Esophagus squamous epithelium (tissue), 5 donors: ENCODE data around the gene C5orf58. TPM values are rescaled to one million over a fixed set of nuclear protein-coding genes. Genes with fewer than 3 reads are reported as not detected.

Source experiments
- DNase-seq: peaks from one replicate; lab custom pipeline; 2025; lab: John Stamatoyannopoulos, UW
- H3K27ac ChIP-seq, 4 donors: fragments of 200-600 bp; sonication (generic); one replicate each; pipeline ENCODE4 v1.5.1; 2016 to 2019; ENCODE audit warnings: mild to moderate bottlenecking in 1 of 4
- H3K27me3 ChIP-seq, 4 donors: fragments of 200-600 bp; sonication (generic); 1 replicate in 3 of 4; 2 replicates in 1 of 4; pipeline versions ENCODE4 v1.5.1 to v1.6.0; 2017 to 2021; ENCODE audit warnings: antibody characterized with exemption in 1 of 4
- H3K36me3 ChIP-seq, 3 donors: fragments of 200-600 bp; sonication (generic); one replicate each; pipeline ENCODE4 v1.5.1; 2016 to 2019
- H3K4me1 ChIP-seq, 3 donors: fragments of 200-600 bp; sonication (generic); one replicate each; pipeline ENCODE4 v1.5.1; 2017 to 2019
- H3K4me3 ChIP-seq, 4 donors: fragments of 200-600 bp; sonication (generic); 1 replicate in 3 of 4; 2 replicates in 1 of 4; pipeline ENCODE4 v1.5.1; 2016 to 2019; ENCODE audit warnings: mild to moderate bottlenecking in 2 of 4, moderate library complexity in 1 of 4
- H3K9me3 ChIP-seq, 3 donors: fragments of 200-600 bp; sonication (generic); one replicate each; pipeline ENCODE4 v1.5.1; 2016 to 2019
- POLR2A ChIP-seq, 4 donors: fragments of 450-650 bp; IDR thresholded peaks; one replicate each; pipeline ENCODE4 v1.6.1; 2017; ENCODE audit warnings: antibody characterized with exemption in 4 of 4, mild to moderate bottlenecking in 4 of 4, moderate library complexity in 3 of 4
- WGBS, 2 donors: methylation state at CpG; one replicate each; pipeline ENCODE4 v1.1.5; 2018; 5-methylcytosine and 5-hydroxymethylcytosine counted together
- intact Hi-C: fragments of 100-400 bp; cut with DNase I; formaldehyde crosslinking; loops from one replicate; pipeline ENCODE4 v1.15.0; 2022
- total RNA-seq, 4 donors: library from RNA; depleted of rRNA; stranded (reverse); fragments of >200 nt; gene quantifications; one replicate each; pipeline ENCODE4 v1.1.0, GENCODE V29; 2016
- TF ChIP-seq, protein P1 (sequence below), 6 experiments: fragments of 450-650 bp in 4 of 6; fragments of 200-600 bp in 2 of 6; sonication (generic) in 2 of 6; IDR thresholded peaks; one replicate each; pipeline ENCODE4 v1.5.1; 2016 to 2019; ENCODE audit warnings: antibody characterized with exemption in 6 of 6, mild to moderate bottlenecking in 4 of 6, moderate library complexity in 4 of 6
- donor health status: DM: yes; HTN: yes; CAD: no.

Gene C5orf58
- total RNA-seq, 4 donors from 2014 or later = not detected

DNA sequence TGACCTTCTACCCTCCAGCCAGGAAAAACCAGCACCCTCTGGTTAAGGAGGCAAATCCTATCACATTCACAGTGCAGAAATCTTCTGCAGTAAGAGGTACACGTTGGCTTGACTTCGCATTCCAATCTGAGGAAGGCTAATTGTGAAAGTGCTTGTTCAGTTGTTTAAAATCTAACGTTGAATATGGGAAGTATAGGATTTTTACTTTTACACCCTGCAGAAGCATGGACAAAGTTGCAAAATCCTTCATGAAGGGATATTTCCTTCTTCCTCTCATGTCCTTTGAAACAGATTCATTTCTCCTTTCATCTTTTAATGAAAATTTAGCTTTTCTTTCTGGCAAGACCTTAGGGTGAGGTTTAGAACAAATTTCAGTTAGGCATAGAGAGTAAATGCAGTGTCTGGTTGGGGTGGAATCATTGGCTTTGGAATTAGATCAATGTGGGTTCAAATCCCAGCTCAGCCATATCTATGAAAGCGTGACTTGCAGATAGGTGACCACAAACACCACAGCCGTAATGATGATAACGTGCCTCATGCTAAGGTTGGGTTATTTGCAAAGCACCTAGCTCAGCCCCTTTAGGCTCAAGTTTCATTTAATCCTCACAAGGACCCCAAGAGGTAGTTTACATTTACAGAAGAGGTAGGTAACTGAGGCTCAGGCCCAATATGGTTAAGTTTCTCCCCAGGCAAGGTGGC, 42.2 kb upstream of the C5orf58 start:
- intact Hi-C loops = no loop called here
- no peak overlapping the region for H3K4me3 ChIP-seq
- no peaks in the 10 kb centered on the region for H3K27me3 ChIP-seq
- TF ChIP-seq, protein P1, sequence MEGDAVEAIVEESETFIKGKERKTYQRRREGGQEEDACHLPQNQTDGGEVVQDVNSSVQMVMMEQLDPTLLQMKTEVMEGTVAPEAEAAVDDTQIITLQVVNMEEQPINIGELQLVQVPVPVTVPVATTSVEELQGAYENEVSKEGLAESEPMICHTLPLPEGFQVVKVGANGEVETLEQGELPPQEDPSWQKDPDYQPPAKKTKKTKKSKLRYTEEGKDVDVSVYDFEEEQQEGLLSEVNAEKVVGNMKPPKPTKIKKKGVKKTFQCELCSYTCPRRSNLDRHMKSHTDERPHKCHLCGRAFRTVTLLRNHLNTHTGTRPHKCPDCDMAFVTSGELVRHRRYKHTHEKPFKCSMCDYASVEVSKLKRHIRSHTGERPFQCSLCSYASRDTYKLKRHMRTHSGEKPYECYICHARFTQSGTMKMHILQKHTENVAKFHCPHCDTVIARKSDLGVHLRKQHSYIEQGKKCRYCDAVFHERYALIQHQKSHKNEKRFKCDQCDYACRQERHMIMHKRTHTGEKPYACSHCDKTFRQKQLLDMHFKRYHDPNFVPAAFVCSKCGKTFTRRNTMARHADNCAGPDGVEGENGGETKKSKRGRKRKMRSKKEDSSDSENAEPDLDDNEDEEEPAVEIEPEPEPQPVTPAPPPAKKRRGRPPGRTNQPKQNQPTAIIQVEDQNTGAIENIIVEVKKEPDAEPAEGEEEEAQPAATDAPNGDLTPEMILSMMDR (IDR thresholded peaks at IDR 0.05) = no peak
- WGBS, 2 donors = 63 to 71% methylated on average over 6 of the region's 6 CpGs
- H3K9me3 ChIP-seq = no peaks in the 10 kb centered on the region
- no peak for DNase-seq
- H3K4me1 ChIP-seq = no peaks in the 10 kb centered on the region
- H3K36me3 ChIP-seq = no peaks in the 10 kb centered on the region
- no peak overlapping the region for H3K27ac ChIP-seq

DNA sequence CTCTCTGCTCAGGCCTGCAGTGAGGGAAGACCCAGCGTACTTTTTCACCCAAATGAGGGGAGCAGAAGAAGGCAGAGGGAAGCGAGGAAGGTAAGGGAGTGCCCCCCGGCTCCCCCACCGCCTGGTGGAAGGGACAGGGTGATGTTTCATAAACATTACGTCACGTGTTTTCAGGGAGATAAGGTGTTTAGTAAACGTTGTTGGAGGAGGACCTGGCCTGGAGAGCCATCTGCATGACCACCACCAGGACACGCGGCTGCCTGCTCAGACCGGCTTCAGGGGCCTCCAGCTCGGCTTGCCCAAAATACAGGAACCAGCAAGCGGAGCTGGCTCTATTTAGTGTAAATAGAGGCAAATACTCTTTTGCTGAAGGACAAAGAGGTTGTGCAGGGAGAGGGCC, 40.0 kb upstream of the C5orf58 start:
- TF ChIP-seq, protein P1 (IDR thresholded peaks at IDR 0.05) = no peak
- TF ChIP-seq POLR2A (IDR thresholded peaks at IDR 0.05) = no peak
- no peaks in the 10 kb centered on the region for H3K4me1 ChIP-seq
- DNase-seq = no peak
- no peaks in the 10 kb centered on the region for H3K36me3 ChIP-seq
- H3K4me3 ChIP-seq = no peak overlapping the region
- intact Hi-C loops = no loop called here
- no peaks in the 10 kb centered on the region for H3K27me3 ChIP-seq
- H3K27ac ChIP-seq = no peak overlapping the region
- no peaks in the 10 kb centered on the region for H3K9me3 ChIP-seq
- 74 to 78% methylated on average over 4 to 12 of the region's 12 CpGs for WGBS, 2 donors

DNA sequence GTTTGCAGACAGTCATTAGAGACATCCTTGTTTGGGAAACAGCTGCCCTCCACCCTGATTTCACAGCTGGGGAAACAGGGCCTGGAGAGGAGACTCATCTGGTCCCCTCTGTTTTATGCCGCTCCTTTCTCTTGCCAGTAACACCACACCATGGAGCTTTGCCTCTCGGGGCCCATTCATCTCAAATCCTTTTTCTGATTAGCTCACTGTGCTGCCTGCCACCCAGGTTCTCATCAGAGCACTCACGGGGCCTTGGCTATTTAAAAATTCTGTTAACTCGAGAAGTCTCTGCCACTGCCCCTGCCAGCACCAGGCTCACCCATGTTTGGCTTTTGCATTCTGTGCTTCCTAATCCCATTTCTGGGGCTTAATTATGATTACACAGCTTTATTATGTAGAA, 36.8 kb upstream of the C5orf58 start:
- TF ChIP-seq, protein P1 (IDR thresholded peaks at IDR 0.05) = no peak
- TF ChIP-seq POLR2A (IDR thresholded peaks at IDR 0.05) = no peak
- Histone ChIP-seq H3K27ac (no peak overlapping the region), H3K36me3 (no peaks in the 10 kb centered on the region), H3K4me1 (no peaks in the 10 kb centered on the region), H3K27me3 (no peaks in the 10 kb centered on the region), H3K4me3 (no peak overlapping the region), H3K9me3 (no peaks in the 10 kb centered on the region)
- intact Hi-C loops = no loop called here
- no peak for DNase-seq
- 48 to 55% methylated on average over 4 of the region's 4 CpGs for WGBS, 2 donors

DNA sequence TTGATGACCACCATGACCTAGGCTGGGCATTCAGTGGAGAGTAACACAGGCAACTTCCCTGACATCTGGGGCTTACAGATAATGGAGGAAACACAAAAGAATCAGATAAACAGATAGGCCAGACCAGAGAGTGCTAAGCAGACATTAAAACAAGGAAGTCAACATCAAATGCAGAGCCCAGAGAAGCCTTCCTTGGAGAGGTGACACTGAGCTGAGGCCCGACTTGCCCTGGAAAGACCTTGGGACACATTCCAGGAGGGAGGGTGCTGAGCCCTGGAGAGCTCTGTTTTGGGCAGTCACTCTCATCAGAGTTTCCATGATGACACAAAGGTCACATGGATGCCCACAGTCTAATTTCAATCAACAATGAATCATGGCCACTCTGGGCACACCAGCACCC, 31.9 kb upstream of the C5orf58 start:
- no peaks in the 10 kb centered on the region for H3K36me3 ChIP-seq
- H3K4me1 ChIP-seq = no peaks in the 10 kb centered on the region
- DNase-seq = no peak
- no peaks in the 10 kb centered on the region for H3K9me3 ChIP-seq
- WGBS, 2 donors = 0 to 9% methylated on average over 1 of the region's 1 CpG
- intact Hi-C loops = no loop called here
- no peak overlapping the region for H3K4me3 ChIP-seq
- H3K27ac ChIP-seq = no peak overlapping the region
- no peaks in the 10 kb centered on the region for H3K27me3 ChIP-seq
- TF ChIP-seq POLR2A (IDR thresholded peaks at IDR 0.05) = no peak
- TF ChIP-seq, protein P1 (IDR thresholded peaks at IDR 0.05) = no peak

GRCh38 chr5:170201311-170201710, 31.5 kb upstream of the C5orf58 start:
- no peaks in the 10 kb centered on the region for H3K4me1 ChIP-seq
- no peak overlapping the region for H3K27ac ChIP-seq
- WGBS, 2 donors = 39 to 58% methylated on average over 2 of the region's 2 CpGs
- H3K27me3 ChIP-seq = no peaks in the 10 kb centered on the region
- DNase-seq = no peak
- H3K9me3 ChIP-seq = no peaks in the 10 kb centered on the region
- intact Hi-C loops = no loop called here
- H3K36me3 ChIP-seq = no peaks in the 10 kb centered on the region
- TF ChIP-seq, protein P1 (IDR thresholded peaks at IDR 0.05) = no peak
- TF ChIP-seq POLR2A (IDR thresholded peaks at IDR 0.05) = no peak
- H3K4me3 ChIP-seq = no peak overlapping the region
